ENCODE data around the gene SLC22A17.
"Not testable (repeated sequence)": the region's sequence is repeated elsewhere in the genome, so short reads cannot be mapped to it uniquely, and the experiment has no call there.

Gene SLC22A17

DNA sequence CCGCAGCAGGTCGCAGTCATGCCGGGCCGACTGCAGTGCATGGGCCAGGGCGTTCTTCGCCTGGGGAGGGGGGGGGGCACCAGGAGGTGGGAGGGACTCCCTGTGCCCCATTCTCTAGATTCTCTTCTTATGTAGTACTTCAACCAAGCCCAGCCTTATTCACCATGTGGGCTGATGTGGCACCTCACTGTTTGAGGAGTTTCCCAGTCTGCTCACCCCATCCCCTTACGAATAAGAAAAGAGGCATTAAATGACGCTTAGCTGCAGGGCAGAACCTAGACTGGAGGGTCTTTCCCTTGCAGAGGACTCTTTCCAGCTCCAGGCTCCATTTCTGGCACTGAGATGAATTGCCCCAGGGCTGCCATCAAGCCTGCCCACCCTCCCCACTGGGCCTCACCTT, 36.3 kb upstream of the SLC22A17 start:
- DNase-seq (ENCODE audit: low read depth) = no peak
- Histone ChIP-seq H3K36me3 (ENCODE audit: control insufficient read depth, insufficient read depth, low read length, severe bottlenecking) (no peaks in the 10 kb centered on the region), H3K27me3 (replicated peaks; ENCODE audit: control insufficient read depth, insufficient read depth, low read length) (peaks cover 58% of the 10 kb centered on the region), H3K4me1 (ENCODE audit: control insufficient read depth, insufficient read depth, low read length) (no peaks in the 10 kb centered on the region), H3K9me3 (ENCODE audit: control insufficient read depth, low read length) (no peaks in the 10 kb centered on the region), H3K4me3 (ENCODE audit: low read length) (no peak overlapping the region), H3K9ac (ENCODE audit: low read length) (no peak overlapping the region)

DNA sequence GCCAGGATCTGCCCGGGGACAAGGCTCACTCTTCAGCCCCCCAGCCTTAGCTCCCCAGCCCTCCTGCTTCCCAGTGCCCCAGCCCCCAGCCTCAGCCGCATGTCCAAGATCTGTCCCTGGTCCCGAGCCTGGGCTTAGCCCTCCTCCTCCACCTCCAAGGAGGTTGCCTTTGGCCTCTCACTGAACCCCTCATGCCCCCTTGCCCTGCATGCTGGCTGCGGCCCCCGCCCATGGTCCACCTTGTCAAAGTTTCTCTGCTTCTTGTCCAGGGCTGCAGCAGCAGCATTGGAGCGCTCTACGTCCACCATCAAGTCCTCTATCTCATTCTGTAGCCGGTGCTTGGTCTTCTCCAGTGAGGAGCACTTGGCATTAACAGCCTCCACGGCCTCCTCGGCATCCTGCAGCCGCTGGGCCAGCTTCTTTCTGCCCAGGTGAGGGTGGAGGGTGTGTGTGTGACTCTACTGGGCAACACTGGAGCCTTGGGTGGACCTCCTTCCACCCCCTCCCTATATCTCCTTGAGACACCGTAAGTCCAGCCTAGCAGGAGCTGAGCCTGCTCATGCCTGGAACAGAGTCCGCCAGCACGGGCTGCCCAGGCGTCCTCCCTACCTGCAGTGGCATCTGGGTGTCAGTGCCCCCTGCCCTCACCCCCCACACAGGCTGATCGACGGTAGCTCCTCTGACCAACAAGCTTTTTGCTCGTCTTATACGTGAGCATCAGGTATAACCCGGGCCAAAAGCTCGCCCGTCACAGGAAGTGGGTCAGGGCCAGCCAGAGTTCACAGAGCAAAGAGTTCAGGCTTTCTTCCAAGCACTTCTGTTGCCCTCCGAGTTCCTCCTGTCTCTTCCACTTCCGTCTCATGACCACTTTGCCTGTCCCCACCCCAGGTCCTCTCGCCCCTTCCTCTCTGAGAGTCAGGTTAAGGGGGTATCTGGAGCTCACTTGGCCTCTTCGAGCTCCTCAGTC, 35.5 kb upstream of the SLC22A17 start:
- Histone ChIP-seq H3K9me3 (ENCODE audit: control insufficient read depth, low read length) (no peaks in the 10 kb centered on the region), H3K27me3 (replicated peaks; ENCODE audit: control insufficient read depth, insufficient read depth, low read length) (peaks cover 60% of the 10 kb centered on the region), H3K9ac (ENCODE audit: low read length) (no peak overlapping the region), H3K4me3 (ENCODE audit: low read length) (no peak overlapping the region), H3K36me3 (ENCODE audit: control insufficient read depth, insufficient read depth, low read length, severe bottlenecking) (no peaks in the 10 kb centered on the region), H3K4me1 (ENCODE audit: control insufficient read depth, insufficient read depth, low read length) (no peaks in the 10 kb centered on the region)
- DNase-seq (ENCODE audit: low read depth) = no peak

DNA sequence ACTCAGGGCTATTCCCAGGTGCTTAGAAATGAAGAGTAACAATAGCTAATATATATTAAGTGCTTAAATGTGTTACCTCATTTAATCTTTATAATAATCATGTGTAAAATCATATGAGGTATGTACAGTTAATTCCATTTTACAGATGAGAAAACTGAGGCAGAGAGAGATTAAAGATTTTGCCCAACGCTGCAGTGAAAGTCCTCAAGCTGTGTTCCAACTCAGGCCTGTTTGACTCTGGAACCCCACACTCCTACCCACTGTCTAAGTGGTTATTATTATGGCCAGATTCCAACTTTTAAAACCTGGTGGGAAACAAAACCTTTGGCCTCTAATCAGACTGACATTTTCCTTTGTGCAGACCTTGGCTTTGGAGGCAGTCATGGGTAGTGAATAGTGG, 34.3 kb upstream of the SLC22A17 start:
- Histone ChIP-seq H3K4me3 (ENCODE audit: low read length) (no peak overlapping the region), H3K9ac (ENCODE audit: low read length) (no peak overlapping the region), H3K27me3 (replicated peaks; ENCODE audit: control insufficient read depth, insufficient read depth, low read length) (peaks cover 62% of the 10 kb centered on the region), H3K4me1 (ENCODE audit: control insufficient read depth, insufficient read depth, low read length) (no peaks in the 10 kb centered on the region), H3K9me3 (ENCODE audit: control insufficient read depth, low read length) (no peaks in the 10 kb centered on the region), H3K36me3 (ENCODE audit: control insufficient read depth, insufficient read depth, low read length, severe bottlenecking) (no peaks in the 10 kb centered on the region)
- DNase-seq (ENCODE audit: low read depth) = no peak

DNA sequence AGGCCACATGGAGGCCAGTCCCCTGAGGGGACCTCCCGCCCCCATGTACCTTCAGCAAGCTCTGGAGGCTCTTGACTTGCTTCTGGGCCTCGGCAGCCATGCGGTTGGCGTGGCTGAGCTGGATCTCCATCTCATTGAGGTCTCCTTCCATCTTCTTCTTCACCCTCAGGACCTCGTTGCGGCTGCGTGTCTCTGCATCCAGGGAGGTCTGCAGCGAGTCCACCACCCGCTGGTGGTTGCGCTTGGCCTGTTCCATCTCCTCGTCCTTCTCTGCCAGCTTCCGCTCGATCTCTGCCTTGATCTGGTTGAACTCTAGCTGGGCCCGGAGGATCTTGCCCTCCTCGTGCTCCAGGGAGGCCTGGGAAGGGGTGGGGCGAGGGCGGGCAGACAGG, 33.6 kb upstream of the SLC22A17 start:
- H3K9me3 ChIP-seq (ENCODE audit: control insufficient read depth, low read length); H3K9ac ChIP-seq (ENCODE audit: low read length); DNase-seq (ENCODE audit: low read depth); H3K4me1 ChIP-seq (ENCODE audit: control insufficient read depth, insufficient read depth, low read length); H3K36me3 ChIP-seq (ENCODE audit: control insufficient read depth, insufficient read depth, low read length, severe bottlenecking); H3K4me3 ChIP-seq (ENCODE audit: low read length): not testable (repeated sequence)
- peaks cover 68% of the 10 kb centered on the region for H3K27me3 ChIP-seq (replicated peaks; ENCODE audit: control insufficient read depth, insufficient read depth, low read length)

DNA sequence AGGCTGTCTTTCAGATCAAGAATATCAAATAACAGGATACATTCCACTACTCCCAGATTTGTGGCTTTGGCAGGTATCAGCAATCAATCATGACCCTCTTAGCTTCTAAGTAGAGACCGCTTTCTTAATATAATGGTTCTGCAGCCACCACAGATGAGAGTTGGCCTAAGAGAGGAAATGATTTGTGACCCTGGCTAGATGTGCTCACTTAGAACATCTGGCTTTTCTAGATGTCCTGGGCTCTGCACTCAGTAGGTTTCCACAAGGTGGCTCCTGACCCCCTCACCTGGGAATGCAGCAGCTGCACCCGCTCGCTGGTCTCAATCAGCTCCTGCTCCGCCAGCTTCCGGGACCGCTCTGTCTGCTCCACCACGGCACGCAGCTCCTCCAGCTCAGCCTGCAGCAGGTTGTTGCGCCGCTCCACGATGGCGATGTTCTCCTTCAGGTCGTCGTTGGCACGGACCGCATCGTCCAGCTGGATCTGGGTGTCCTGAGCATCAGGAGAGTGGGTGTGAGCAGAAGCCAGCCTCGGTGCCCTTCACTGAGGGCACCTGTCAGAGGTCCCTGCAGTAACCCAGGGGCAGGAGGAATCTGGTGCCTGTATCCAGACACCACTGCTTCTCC, 33.1 kb upstream of the SLC22A17 start:
- no peaks in the 10 kb centered on the region for H3K4me1 ChIP-seq (ENCODE audit: control insufficient read depth, insufficient read depth, low read length)
- no peaks in the 10 kb centered on the region for H3K36me3 ChIP-seq (ENCODE audit: control insufficient read depth, insufficient read depth, low read length, severe bottlenecking)
- no peaks in the 10 kb centered on the region for H3K9me3 ChIP-seq (ENCODE audit: control insufficient read depth, low read length)
- DNase-seq (ENCODE audit: low read depth) = no peak
- H3K9ac ChIP-seq (ENCODE audit: low read length) = no peak overlapping the region
- peaks cover 68% of the 10 kb centered on the region for H3K27me3 ChIP-seq (replicated peaks; ENCODE audit: control insufficient read depth, insufficient read depth, low read length)
- H3K4me3 ChIP-seq (ENCODE audit: low read length) = no peak overlapping the region

DNA sequence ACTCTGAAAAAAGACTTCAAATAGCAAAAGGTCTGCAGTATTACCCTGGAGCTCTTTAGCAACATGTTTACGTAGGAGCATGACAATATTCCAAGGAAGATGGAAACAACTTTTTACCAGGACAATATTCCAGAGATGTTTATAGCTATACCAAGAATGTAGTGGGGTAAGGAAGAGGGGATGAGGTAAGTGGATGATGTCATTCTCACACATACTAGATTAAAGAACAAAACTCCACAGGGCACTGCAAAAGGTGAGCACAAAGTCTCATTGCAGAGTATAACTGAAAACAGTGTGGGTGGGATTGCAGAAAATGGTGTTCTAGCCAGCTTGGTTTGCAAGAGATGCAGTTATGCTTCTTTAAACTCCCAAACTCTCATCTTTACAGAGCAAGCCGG, 32.6 kb upstream of the SLC22A17 start:
- Histone ChIP-seq H3K9me3 (ENCODE audit: control insufficient read depth, low read length) (no peaks in the 10 kb centered on the region), H3K9ac (ENCODE audit: low read length) (no peak overlapping the region), H3K36me3 (ENCODE audit: control insufficient read depth, insufficient read depth, low read length, severe bottlenecking) (no peaks in the 10 kb centered on the region), H3K4me1 (ENCODE audit: control insufficient read depth, insufficient read depth, low read length) (no peaks in the 10 kb centered on the region), H3K27me3 (replicated peaks; ENCODE audit: control insufficient read depth, insufficient read depth, low read length) (peaks cover 69% of the 10 kb centered on the region), H3K4me3 (ENCODE audit: low read length) (no peak overlapping the region)
- no peak for DNase-seq (ENCODE audit: low read depth)

DNA sequence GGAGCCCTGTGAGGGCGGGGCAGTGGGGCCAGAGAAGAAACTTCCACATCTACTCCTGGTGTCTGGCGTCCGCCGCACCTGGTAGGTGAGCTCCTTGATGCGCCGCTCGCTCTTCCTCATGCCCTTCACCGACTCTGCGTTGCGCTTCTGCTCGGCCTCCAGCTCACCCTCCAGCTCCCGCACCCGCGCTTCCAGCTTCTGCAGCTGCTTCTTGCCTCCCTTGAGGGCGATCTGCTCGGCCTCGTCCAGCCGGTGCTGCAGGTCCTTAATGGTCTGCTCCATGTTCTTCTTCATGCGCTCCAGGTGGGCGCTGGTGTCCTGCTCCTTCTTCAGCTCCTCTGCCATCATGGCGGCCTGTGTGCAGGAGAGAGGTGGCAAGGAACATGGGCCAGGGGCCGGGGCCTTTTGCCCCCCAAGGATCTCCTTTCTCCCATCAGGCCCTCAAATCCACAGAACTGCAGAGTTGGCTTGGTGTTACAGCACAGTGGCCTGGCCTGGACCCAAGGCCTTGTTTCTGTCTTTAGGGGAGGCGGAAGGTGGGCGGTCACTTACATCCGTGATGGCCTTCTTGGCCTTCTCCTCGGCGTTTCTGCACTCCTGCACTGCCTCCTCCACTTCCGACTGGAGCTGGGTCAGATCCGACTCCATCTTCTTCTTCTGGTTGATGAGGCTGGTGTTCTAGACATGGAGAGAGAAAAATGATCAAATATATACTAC, 31.8 kb upstream of the SLC22A17 start:
- Histone ChIP-seq H3K9me3 (ENCODE audit: control insufficient read depth, low read length) (no peaks in the 10 kb centered on the region), H3K4me3 (ENCODE audit: low read length) (no peak overlapping the region), H3K9ac (ENCODE audit: low read length) (no peak overlapping the region), H3K4me1 (ENCODE audit: control insufficient read depth, insufficient read depth, low read length) (no peaks in the 10 kb centered on the region), H3K36me3 (ENCODE audit: control insufficient read depth, insufficient read depth, low read length, severe bottlenecking) (no peaks in the 10 kb centered on the region), H3K27me3 (replicated peaks; ENCODE audit: control insufficient read depth, insufficient read depth, low read length) (peaks cover 75% of the 10 kb centered on the region)
- DNase-seq (ENCODE audit: low read depth) = no peak

DNA sequence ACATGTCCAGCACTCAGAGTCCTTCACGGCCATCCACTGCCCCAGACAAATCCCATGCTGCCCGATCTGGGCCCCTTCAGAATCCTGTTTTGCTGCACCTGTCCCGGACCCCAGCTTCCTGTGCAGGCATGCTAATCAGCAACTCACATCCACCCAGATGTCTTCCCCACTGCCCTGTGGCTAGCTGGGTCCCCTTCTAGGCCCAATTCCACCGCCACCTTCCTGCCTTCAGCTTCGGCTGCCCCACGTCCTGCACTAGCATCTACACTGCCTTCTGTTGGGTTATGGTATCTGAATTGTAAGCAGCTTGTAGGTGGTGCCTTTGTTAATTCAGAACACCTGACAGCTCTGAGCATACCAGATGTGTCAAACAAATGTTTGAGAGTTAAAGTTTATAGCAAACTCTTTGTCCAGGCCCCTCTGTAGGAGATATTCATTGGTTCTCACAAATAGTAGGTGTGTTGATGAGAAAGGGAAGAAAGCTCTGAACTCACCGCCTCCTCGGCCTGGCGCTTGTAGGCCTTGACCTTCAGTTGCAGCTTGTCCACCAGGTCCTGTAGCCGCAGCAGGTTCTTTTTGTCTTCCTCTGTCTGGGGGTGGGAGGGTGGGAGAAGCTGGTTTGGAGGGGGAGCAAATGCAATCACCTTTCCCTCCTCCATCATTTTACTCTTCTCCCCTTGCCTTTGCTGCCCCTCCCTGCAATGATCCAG, 30.2 kb upstream of the SLC22A17 start:
- no peaks in the 10 kb centered on the region for H3K36me3 ChIP-seq (ENCODE audit: control insufficient read depth, insufficient read depth, low read length, severe bottlenecking)
- no peak overlapping the region for H3K9ac ChIP-seq (ENCODE audit: low read length)
- no peaks in the 10 kb centered on the region for H3K9me3 ChIP-seq (ENCODE audit: control insufficient read depth, low read length)
- DNase-seq (ENCODE audit: low read depth) = no peak
- peaks cover 79% of the 10 kb centered on the region for H3K27me3 ChIP-seq (replicated peaks; ENCODE audit: control insufficient read depth, insufficient read depth, low read length)
- H3K4me1 ChIP-seq (ENCODE audit: control insufficient read depth, insufficient read depth, low read length) = no peaks in the 10 kb centered on the region
- H3K4me3 ChIP-seq (ENCODE audit: low read length) = no peak overlapping the region

DNA sequence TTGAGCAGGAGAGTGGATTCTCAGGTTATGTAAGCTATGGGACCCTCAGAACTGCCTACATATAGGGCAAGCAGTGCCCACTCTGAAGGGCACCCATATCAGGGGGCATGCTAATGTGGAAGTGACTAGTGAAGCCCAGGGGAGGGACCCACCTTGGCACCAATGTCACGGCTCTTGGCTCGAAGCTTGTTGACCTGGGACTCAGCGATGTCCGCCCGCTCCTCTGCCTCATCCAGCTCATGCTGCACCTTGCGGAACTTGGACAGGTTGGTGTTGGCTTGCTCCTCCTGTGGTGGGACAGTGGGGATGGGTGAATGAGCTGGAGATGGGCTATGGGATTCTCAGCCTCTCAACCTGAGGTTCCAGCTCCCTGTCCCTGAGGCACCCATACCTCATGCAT, 29.6 kb upstream of the SLC22A17 start:
- no peaks in the 10 kb centered on the region for H3K9me3 ChIP-seq (ENCODE audit: control insufficient read depth, low read length)
- no peaks in the 10 kb centered on the region for H3K36me3 ChIP-seq (ENCODE audit: control insufficient read depth, insufficient read depth, low read length, severe bottlenecking)
- no peak for DNase-seq (ENCODE audit: low read depth)
- no peaks in the 10 kb centered on the region for H3K4me1 ChIP-seq (ENCODE audit: control insufficient read depth, insufficient read depth, low read length)
- no peak overlapping the region for H3K9ac ChIP-seq (ENCODE audit: low read length)
- H3K4me3 ChIP-seq (ENCODE audit: low read length) = no peak overlapping the region
- H3K27me3 ChIP-seq (replicated peaks; ENCODE audit: control insufficient read depth, insufficient read depth, low read length) = peaks cover 76% of the 10 kb centered on the region

DNA sequence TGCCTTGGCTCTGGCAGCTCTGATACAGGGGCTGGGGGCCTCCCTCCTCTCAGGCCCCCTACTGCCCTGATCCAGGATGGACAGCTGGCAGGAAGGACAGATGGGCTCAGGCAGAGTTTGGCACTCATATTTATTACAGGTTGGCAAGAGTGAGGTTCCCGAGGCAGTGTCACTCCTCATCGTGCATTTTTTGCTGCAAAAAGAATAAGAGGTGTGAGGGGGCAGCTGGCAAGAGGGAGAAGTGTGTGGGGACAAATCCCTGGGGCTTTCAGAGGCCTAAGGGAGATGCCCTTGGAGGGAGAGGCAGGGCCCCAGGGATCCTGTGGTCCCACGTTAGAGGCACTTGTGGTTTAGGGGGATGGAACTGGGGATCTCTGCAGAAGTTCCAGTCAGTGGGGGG, 29.2 kb upstream of the SLC22A17 start:
- DNase-seq (ENCODE audit: low read depth) = no peak
- Histone ChIP-seq H3K9ac (ENCODE audit: low read length) (no peak overlapping the region), H3K4me1 (ENCODE audit: control insufficient read depth, insufficient read depth, low read length) (no peaks in the 10 kb centered on the region), H3K9me3 (ENCODE audit: control insufficient read depth, low read length) (no peaks in the 10 kb centered on the region), H3K27me3 (replicated peaks; ENCODE audit: control insufficient read depth, insufficient read depth, low read length) (peaks cover 75% of the 10 kb centered on the region), H3K4me3 (ENCODE audit: low read length) (no peak overlapping the region), H3K36me3 (ENCODE audit: control insufficient read depth, insufficient read depth, low read length, severe bottlenecking) (no peaks in the 10 kb centered on the region)

DNA sequence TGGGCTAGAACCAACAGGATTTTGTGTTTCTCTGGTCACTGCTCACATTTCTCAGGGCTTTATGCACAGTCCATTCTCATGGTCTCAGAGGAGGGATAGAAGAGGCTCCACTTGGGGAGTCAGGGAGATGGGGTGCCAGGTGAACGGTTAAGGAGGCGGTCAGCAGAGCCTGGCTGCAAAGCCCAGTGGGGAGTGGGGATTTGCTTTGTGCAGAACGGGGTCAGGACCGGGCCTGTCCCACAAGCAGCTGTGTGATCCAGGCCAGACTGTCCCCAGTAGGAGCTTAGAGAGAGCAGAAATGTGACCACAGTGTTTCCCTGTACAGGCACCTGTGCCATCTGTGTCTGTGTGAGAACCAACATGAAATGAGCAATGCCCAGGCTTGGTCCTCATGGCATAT, 28.3 kb upstream of the SLC22A17 start:
- no peak overlapping the region for H3K4me3 ChIP-seq (ENCODE audit: low read length)
- no peak overlapping the region for H3K9ac ChIP-seq (ENCODE audit: low read length)
- DNase-seq (ENCODE audit: low read depth) = no peak
- no peaks in the 10 kb centered on the region for H3K9me3 ChIP-seq (ENCODE audit: control insufficient read depth, low read length)
- H3K36me3 ChIP-seq (ENCODE audit: control insufficient read depth, insufficient read depth, low read length, severe bottlenecking) = no peaks in the 10 kb centered on the region
- H3K4me1 ChIP-seq (ENCODE audit: control insufficient read depth, insufficient read depth, low read length) = no peaks in the 10 kb centered on the region
- peaks cover 75% of the 10 kb centered on the region for H3K27me3 ChIP-seq (replicated peaks; ENCODE audit: control insufficient read depth, insufficient read depth, low read length)
